Muscle of back (tissue), 11 donors: ENCODE measurements around the gene BSG. TPM values are rescaled to one million over a fixed set of nuclear protein-coding genes. Genes with fewer than 3 reads are reported as not detected.
"Not testable (repeated sequence)": the region's sequence is repeated elsewhere in the genome, so short reads cannot be mapped to it uniquely, and the experiment has no call there.

ENCODE experiments used
- DNase-seq, 3 donors: peaks; one replicate each; pipeline versions ENCODE4 v3.0.0 to v3.0.0-alpha.2; 2013
- polyA plus RNA-seq, 10 donors: library from polyadenylated mRNA; unstranded; fragments of 120-200 nt; gene quantifications; one replicate each; pipeline ENCODE4 v1.2.1, GENCODE V29; 2013; ENCODE audit not compliant: insufficient read length in 10 of 10

BSG gene
- polyA plus RNA-seq, 10 donors, result 146 to 281 (median 195) TPM

GRCh38 chr19:618247-618619 is 45.8 kb downstream of the BSG start:
- no peak for DNase-seq

GRCh38 chr19:618674-619285 is 46.4 kb downstream of the BSG start:
- no peak for DNase-seq

- no peak for DNase-seq
These were observed 47.0 kb downstream of the BSG start for GRCh38 chr19:619286-620002.

GRCh38 chr19:620166-620862 is 47.9 kb downstream of the BSG start:
- DNase-seq, result no peak

DNA sequence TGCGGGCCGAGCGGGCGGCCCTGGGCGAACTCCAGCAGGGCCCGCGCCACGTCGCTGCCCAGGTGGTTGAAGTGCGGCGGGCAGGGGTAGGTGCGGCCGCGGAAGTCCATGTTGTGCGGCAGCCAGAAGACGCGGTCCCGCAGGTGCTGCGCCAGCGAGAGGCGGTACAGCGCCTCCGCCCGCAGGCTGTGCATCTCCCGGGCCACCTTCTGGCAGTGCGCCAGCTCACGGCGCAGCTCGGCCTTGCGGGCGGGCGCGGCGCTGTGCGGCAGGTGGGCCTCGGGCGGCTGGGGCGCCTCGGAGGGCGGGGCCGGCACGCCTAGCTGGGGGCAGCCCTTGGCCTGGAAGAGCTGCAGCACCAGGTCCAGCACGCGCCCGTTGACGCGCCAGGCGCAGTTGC is 48.8 kb downstream of the BSG start:
- DNase-seq, result not testable (repeated sequence)

DNA sequence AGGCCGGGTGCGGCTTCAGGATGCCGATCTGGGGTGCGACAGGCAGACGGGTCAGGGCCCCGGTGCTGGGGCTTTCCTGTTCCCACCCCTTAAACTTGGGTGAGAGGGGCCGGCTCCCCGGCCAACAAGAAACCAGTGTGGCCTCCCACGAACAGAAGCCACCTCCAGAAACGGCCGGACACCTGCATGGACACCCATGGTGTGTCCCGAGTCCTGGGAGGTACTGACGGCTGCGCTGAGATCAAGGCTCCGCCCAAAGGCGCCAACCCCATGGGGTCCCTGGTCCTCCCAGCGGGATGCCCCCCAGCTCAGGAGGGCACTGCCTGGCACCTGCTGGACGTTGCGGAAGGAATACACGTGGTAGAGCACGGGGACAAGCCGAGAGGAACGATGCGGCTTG is 49.4 kb downstream of the BSG start:
- no peak for DNase-seq

GRCh38 chr19:622666-623065 is 50.3 kb downstream of the BSG start:
- no peak for DNase-seq

- no peak for DNase-seq
These were observed 51.0 kb downstream of the BSG start for GRCh38 chr19:623175-623916.

GRCh38 chr19:623974-624373 is 51.6 kb downstream of the BSG start:
- DNase-seq, result peak in 1 of 3 donors; percentile 49

- no peak for DNase-seq
These were observed 52.2 kb downstream of the BSG start for GRCh38 chr19:624433-625109.

DNA sequence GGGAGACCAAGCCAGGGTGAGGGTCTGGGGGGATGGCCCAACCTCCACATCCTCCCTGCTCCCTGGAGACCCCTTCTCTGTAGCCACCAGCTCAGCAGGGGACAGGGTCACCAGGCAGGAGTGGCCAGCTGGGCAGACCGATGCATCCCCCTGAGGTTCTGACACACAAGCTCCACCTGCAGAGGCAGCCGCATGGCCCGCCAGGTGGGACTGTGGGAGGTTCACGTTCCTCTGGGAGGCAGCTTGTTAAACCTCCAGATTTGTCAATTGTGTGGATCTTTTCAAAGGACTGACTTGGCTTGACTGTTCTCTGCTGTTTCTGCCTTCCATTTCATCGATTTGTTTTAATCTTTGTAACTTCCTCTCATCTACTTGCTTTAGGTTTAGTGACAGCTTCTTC is 52.9 kb downstream of the BSG start:
- no peak for DNase-seq

- not testable (repeated sequence) for DNase-seq
These were observed 54.2 kb downstream of the BSG start for GRCh38 chr19:626566-626965.

DNA sequence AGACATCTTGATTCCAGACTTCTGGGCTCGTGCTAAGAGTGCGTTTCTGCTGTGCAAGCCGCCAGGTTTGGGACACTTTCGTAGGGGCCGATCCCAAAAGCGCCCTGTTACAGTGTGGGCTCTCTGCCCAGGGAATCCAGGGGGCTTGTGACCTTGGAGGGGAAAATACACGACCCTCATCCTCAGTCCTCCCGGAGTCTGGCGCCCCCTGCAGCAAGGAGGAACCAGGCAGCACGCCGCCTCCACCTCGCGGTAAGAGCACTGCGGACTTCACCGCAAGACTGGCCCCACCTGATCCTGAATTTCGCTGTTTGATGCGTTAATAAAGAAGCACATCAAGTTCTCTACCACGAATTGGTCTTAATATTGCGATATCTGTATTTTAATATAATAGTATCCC is 55.8 kb downstream of the BSG start:
- no peak for DNase-seq

GRCh38 chr19:629515-629914 is 57.1 kb downstream of the BSG start:
- not testable (repeated sequence) for DNase-seq

GRCh38 chr19:629961-630714 is 57.7 kb downstream of the BSG start:
- DNase-seq, result no peak

GRCh38 chr19:632579-633067 is 60.2 kb downstream of the BSG start:
- DNase-seq, result peak in 1 of 3 donors; percentile 58
